Activated naive CD4-positive, alpha-beta T cell treated with anti-CD3 and anti-CD28 coated beads for 36 hours (primary cell): ENCODE results near the gene OR56A1. TPM values are rescaled to one million over a fixed set of nuclear protein-coding genes. Genes with fewer than 3 reads are reported as not detected.

ENCODE experiments used
- CTCF ChIA-PET: fragments of 350-600 bp; sonication (Branson Sonifier 250); formaldehyde crosslinking; loops from one replicate; lab custom pipeline; 2021; ENCODE audit warnings: antibody characterized with exemption; lab: Charles Lee
- DNase-seq: peaks from one replicate; pipeline ENCODE4 v3.0.0-alpha.2; 2020
- H3K27ac Mint-ChIP-seq: one replicate; pipeline ENCODE4 v1.8.0; 2021; ENCODE audit warnings: mild to moderate bottlenecking, mixed read lengths
- H3K27me3 Mint-ChIP-seq: one replicate; pipeline ENCODE4 v1.8.0; 2021; ENCODE audit warnings: low read depth, mixed read lengths
- H3K36me3 Mint-ChIP-seq: one replicate; pipeline ENCODE4 v1.8.0; 2021; ENCODE audit warnings: low read depth, mixed read lengths
- H3K4me1 Mint-ChIP-seq: one replicate; pipeline ENCODE4 v1.8.0; 2021; ENCODE audit warnings: low read depth, mixed read lengths
- H3K4me3 Mint-ChIP-seq: one replicate; pipeline ENCODE4 v1.8.0; 2021; ENCODE audit warnings: mild to moderate bottlenecking, moderate library complexity, mixed read lengths
- H3K9me3 Mint-ChIP-seq: one replicate; pipeline ENCODE4 v1.8.0; 2021; ENCODE audit warnings: mixed read lengths
- intact Hi-C: fragments of 100-400 bp; cut with micrococcal nuclease; formaldehyde crosslinking; loops from one replicate; pipeline ENCODE4 v1.15.1; 2023
- total RNA-seq, 2 experiments: library from RNA; stranded (reverse); gene quantifications; one replicate each; pipeline ENCODE4 v1.2.3, GENCODE V29; 2021

OR56A1 gene
- total RNA-seq, 2 experiments from 2014 or later: not detected

- Mint-ChIP-seq H3K27me3 (no peaks in the 10 kb centered on the region), H3K4me1 (no peaks in the 10 kb centered on the region), H3K27ac (no peak overlapping the region), H3K4me3 (no peak overlapping the region), H3K36me3 (no peaks in the 10 kb centered on the region), H3K9me3 (peaks cover 2% of the 10 kb centered on the region)
- no peak for DNase-seq
- CTCF ChIA-PET: no interaction called here
- intact Hi-C loops: no loop called here
Measured at GRCh38 chr11:5973530-5973929, 57.0 kb downstream of the OR56A1 start.

Other genes with a start within 250 kb of the OR56A1 start
- gene OR52N5, start 247.4 kb downstream of the OR56A1 start, total RNA-seq: not detected
- gene OR52N1, start 239.5 kb downstream of the OR56A1 start, total RNA-seq: under 1 TPM; 0.07 to 0.15 TPM
- gene OR52N2, start 221.8 kb downstream of the OR56A1 start, total RNA-seq: not detected
- not detected for gene OR52E6, start 188.9 kb downstream of the OR56A1 start, total RNA-seq
- gene OR52E8, start 173.1 kb downstream of the OR56A1 start, total RNA-seq: not detected
- gene OR52E4, start 150.1 kb downstream of the OR56A1 start, total RNA-seq: not detected
- gene OR52E5, start 137.6 kb downstream of the OR56A1 start, total RNA-seq: not detected
- gene OR56A3, start 88.5 kb downstream of the OR56A1 start, total RNA-seq: not detected
- not detected for gene OR56A5, start 62.3 kb downstream of the OR56A1 start, total RNA-seq
- gene OR52L1, start 43.8 kb downstream of the OR56A1 start, total RNA-seq: not detected
- not detected for gene OR56A4, start 23.8 kb downstream of the OR56A1 start, total RNA-seq
- gene OR56B4, start 76.9 kb upstream of the OR56A1 start, total RNA-seq: not detected
- gene OR52B2, start 139.6 kb upstream of the OR56A1 start, total RNA-seq: not detected
- gene OR52W1, start 168.5 kb upstream of the OR56A1 start, total RNA-seq: not detected
- not detected for gene C11orf42, start 174.8 kb upstream of the OR56A1 start, total RNA-seq
- 10 to 100 TPM; 13.0 to 13.1 TPM for gene FHIP1B, start 203.9 kb upstream of the OR56A1 start, total RNA-seq
- under 1 TPM; 0.10 to 0.12 TPM for gene CNGA4, start 208.3 kb upstream of the OR56A1 start, total RNA-seq
- gene CCKBR, start 229.1 kb upstream of the OR56A1 start, total RNA-seq: not detected